ENCODE data around the gene MCCD1.

DNA sequence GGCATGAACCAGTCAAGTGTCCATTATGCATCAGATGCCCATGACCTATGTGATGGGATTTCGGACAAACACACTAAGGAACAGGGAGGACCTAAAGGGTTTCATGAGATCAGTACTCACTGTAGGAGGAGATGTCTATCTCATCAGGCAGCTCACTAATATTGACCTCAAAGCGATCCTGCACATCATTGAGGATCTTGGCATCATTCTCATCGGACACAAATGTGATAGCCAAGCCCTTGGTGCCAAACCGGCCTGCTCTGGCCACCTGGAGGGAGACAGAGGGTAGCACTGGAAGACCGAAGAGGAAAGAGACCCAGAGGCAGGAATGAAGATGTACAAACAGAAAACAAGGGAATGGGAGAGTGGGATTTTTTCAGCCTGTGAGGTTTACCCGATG, 1.9 kb downstream of the MCCD1 start:
- TF ChIP-seq SIN3A (IDR thresholded peaks at IDR 0.05; ENCODE audit: borderline replicate concordance, insufficient read depth, low read depth, low read length) (no peak), POLR2AphosphoS5 (IDR thresholded peaks at IDR 0.05; ENCODE audit: low read depth, low read length) (peak; percentile 27; the same call in 1 of the 2 replicates), TCF7L2 (IDR thresholded peaks at IDR 0.05; ENCODE audit: low read depth, low read length) (no peak)
- TF ChIP-seq, protein P1, sequence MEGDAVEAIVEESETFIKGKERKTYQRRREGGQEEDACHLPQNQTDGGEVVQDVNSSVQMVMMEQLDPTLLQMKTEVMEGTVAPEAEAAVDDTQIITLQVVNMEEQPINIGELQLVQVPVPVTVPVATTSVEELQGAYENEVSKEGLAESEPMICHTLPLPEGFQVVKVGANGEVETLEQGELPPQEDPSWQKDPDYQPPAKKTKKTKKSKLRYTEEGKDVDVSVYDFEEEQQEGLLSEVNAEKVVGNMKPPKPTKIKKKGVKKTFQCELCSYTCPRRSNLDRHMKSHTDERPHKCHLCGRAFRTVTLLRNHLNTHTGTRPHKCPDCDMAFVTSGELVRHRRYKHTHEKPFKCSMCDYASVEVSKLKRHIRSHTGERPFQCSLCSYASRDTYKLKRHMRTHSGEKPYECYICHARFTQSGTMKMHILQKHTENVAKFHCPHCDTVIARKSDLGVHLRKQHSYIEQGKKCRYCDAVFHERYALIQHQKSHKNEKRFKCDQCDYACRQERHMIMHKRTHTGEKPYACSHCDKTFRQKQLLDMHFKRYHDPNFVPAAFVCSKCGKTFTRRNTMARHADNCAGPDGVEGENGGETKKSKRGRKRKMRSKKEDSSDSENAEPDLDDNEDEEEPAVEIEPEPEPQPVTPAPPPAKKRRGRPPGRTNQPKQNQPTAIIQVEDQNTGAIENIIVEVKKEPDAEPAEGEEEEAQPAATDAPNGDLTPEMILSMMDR (IDR thresholded peaks at IDR 0.05) = no peak
- TF ChIP-seq, protein P2, sequence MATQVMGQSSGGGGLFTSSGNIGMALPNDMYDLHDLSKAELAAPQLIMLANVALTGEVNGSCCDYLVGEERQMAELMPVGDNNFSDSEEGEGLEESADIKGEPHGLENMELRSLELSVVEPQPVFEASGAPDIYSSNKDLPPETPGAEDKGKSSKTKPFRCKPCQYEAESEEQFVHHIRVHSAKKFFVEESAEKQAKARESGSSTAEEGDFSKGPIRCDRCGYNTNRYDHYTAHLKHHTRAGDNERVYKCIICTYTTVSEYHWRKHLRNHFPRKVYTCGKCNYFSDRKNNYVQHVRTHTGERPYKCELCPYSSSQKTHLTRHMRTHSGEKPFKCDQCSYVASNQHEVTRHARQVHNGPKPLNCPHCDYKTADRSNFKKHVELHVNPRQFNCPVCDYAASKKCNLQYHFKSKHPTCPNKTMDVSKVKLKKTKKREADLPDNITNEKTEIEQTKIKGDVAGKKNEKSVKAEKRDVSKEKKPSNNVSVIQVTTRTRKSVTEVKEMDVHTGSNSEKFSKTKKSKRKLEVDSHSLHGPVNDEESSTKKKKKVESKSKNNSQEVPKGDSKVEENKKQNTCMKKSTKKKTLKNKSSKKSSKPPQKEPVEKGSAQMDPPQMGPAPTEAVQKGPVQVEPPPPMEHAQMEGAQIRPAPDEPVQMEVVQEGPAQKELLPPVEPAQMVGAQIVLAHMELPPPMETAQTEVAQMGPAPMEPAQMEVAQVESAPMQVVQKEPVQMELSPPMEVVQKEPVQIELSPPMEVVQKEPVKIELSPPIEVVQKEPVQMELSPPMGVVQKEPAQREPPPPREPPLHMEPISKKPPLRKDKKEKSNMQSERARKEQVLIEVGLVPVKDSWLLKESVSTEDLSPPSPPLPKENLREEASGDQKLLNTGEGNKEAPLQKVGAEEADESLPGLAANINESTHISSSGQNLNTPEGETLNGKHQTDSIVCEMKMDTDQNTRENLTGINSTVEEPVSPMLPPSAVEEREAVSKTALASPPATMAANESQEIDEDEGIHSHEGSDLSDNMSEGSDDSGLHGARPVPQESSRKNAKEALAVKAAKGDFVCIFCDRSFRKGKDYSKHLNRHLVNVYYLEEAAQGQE (IDR thresholded peaks at IDR 0.05; ENCODE audit: insufficient read depth in 1 of 2, low read depth in 2 of 2, low read length in 1 of 2) = no peak

Measured in Panc1 (cell line).